GM18870 (cell line): ENCODE data around the gene ALDH1L1.

ENCODE experiments used
- ATAC-seq: cut with Tn5 transposase; IDR thresholded peaks from one replicate; pipeline ENCODE4 v1.9.1; 2021; ENCODE audit warnings: moderate library complexity; ENCODE audit not compliant: unreplicated experiment

ALDH1L1 gene

DNA sequence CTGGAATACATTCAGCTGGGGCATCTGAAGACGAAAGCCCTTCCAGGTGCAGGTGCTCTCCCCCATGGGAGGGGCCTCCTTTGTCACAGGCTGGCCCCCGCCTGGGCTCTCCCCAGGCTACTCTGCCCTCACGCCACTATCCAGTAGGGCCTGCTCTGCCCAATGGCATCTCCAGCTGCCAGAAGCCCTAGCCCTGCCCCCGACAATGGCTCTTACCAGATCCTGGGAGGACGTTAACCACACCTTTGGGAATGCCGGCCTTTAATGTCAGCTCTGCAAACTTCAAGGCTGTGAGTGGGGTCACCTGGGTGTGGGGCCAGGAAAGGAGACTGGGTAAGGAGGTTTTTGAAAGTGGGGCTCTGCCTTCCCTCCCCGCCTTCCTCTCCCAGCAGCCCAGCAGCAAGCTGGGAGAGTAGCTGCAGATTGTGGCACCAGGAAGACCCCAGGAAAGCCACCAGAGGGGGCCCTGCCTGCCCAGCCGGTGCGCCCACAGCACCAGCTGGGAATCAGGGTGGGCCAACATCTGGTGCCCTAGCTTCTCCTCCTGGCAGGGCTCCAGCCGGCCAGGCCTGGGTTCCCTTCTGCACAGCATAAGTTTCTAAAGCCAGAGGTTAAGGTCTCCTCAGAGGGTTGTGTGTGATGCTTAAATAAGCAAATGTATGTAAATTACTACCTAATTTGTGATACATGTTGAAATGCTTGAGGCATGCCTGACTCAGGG lies 56.1 kb downstream of the ALDH1L1 start:
- no peak for ATAC-seq

DNA sequence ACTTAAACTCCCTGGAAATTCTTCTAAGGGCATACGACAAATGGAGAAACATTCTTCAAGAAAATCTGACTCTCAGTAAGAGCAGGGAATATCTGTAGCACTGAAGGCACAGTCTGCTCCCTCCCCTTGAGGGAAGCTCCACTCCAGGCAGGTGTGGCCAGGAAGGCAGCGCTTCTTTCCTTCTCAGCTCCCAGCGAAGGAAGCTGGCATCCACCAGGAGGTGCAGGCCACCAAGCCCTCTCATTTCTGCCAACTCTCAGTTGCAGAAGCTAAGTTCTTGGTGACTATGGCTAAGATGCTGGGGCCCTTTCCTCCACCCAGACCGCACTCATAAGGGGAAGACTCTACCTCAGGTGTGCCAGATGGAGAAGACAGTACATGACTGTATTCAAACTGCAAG lies 58.8 kb downstream of the ALDH1L1 start:
- no peak for ATAC-seq

GRCh38 chr3:126121074-126121473 lies 59.3 kb downstream of the ALDH1L1 start:
- no peak for ATAC-seq

GRCh38 chr3:126119976-126120375 lies 60.4 kb downstream of the ALDH1L1 start:
- no peak for ATAC-seq

DNA sequence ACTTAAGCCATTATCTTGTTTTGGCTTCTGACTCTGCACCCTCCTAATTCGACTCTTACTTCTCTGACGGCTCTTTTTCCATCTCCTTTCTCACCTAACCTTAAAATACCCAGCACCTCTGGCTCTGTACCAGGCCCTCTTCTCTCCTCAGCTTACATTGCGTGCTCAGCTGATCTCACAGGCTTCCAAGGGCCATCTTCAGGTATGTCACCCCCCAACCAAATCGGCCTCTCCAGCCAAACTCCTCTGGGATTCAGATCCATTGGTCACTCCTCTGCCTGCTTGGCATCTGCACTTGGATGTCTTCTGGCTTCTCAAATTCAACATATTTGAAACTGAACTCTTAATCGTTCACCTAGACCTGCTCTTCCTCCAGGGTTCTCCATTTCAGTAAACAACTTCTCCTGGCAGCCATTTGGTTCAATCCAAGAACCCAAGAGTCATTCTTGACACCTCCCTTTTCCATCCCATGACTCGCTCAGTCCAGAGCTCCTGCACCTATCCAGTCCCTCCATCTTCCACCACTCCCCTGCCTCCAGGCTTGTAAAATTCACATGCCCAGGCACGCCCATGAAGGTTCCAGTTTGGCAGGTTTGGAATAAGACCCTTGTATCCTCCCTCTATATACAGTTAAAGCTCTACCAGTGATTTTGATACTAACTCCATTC lies 61.2 kb downstream of the ALDH1L1 start:
- no peak for ATAC-seq

DNA sequence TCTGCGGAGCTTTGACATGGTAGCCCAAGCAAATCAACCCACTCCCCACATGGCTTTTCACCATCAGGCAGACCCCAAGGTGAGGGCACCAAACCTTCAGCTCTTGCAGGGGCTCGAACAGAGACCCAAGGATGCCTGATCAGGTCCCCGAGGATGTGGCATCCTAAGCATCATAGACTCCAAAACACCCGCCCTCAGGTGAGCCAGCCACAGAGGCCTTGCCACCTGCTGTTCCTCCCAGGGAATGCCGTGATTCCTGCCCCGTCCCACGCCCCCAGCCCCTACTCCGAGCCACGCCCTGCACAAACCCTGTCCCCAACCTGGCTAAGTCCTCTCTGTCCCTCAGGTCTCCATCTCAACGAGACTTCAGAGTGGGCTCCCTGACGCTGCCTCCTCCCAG lies 61.8 kb downstream of the ALDH1L1 start:
- ATAC-seq, result no peak

- ATAC-seq, result no peak
These were observed 62.6 kb downstream of the ALDH1L1 start for GRCh38 chr3:126117786-126118185.

DNA sequence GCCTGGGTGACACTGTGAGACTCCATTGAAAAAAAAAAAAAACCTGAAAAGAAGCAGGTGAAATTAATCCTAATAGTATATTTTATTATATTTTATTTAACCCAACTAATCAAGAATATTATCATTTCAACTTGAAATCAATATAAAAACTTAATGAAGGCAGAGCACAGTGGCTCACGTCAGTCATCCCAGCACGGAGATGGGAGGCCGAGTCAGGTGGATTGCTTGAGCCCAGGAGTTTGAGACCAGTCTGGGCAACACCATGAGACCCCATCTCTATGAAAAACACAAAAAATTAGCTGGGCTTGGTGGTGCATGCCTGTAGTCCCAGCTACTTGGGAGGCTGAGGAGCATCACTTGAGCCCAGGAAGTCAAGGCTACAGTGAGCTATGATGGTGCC lies 63.2 kb downstream of the ALDH1L1 start:
- no peak for ATAC-seq

- ATAC-seq, result no peak
These were observed 63.9 kb downstream of the ALDH1L1 start for GRCh38 chr3:126116526-126116925.

GRCh38 chr3:126114443-126115386 lies 65.7 kb downstream of the ALDH1L1 start:
- ATAC-seq, result no peak

DNA sequence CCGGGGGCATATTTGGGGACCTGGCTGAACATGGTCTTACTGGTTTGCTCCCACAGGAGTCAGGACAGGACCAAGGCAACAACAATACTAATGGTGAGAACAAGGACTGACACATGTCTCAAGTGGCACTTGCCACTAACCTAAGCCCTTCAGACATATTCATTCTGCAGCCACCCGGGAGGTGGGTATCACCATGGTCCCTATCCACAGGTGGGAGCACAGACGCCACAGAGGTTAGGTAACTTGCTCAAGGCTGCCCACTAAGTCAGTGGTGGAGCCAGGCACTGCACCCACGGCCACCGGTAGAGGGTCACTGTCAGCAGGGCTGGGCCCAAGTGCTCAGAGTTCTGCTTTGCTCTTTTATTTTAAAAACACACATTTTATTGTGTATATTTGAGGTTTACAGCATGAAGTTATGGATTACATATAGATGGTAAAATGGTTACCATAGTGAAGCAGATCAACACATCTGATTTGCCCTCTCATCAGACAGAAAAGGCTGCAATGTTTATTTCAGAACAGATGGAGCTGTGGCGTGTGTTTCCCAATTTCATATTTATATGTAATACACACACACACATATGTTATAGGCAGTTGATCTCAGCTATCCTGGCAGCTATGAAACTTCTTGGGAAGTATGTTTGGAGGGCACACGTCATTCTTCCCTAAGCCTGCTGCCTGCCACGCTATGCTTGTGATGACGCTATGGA lies 66.5 kb downstream of the ALDH1L1 start:
- ATAC-seq, result no peak

DNA sequence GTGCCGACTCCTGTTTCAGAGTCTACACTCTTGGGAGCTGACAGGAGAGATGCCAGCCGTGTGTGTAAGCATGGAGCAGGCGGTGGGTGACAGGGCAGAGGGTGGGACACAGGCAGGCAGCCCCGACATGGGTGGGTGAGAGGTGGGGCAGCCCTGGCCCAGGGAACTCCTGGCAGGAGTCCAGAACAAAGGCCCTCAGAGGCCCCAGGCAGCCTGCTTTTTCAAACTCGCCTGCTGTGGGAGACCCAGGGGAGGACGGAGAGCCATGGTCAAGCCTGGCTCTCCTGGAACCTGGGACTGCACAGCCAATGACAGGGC lies 67.2 kb downstream of the ALDH1L1 start:
- ATAC-seq, result no peak

DNA sequence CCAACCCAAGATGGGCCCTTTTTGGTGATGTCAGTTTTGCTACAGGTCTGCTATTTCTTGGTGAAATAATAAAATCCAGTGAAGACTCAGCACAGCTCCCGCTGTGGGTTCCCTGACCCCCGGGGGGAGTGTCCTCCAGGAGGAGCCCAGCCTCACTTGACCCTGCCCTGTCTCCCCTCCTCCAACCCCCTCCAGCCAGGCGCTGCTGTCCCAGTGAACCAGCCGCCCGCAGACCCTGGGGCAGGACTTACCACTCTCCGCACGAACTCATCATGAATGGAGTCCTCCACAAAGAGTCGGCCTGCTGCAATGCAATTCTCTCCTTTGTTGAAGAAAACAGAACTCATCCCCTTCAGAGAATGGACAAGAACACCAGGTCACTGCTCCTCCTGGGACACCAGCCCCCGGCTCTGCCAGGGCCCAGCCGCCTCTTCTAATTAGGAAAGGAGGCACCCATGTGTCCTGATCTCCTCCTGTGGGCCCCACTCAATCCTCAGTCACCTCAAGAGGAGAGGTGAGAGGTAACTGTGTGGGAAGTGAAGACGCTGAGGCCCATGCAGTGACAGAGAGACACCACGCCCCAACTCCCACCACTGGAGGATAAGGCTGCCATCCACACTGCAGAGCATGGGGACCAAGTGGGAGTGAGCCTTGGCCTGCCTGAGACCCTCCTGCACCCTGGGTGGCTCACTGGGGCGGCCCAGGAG lies 67.7 kb downstream of the ALDH1L1 start:
- ATAC-seq, result no peak

GRCh38 chr3:126111566-126112475 lies 68.6 kb downstream of the ALDH1L1 start:
- ATAC-seq, result no peak

DNA sequence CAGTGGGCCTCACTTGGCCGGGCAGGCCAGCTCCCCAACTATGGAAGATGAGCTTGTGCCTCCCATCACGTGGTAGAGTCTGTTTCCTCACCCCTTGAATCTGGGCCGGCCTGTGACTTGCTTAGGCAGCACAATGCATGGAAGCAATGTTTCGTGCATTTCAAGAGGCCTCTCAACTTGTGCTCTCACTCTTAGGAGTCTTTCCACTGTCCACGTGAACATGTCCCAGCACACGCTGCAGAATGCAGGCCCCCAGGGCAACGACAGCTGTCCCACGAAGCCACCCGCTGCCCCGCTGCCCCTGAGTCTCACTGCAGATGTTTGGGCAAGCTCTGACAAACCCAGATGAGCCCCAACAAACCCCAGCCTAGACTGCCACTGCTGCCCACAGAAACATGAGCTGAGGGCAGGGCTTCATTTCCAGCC lies 69.2 kb downstream of the ALDH1L1 start:
- no peak for ATAC-seq

- no peak for ATAC-seq
These were observed 69.8 kb downstream of the ALDH1L1 start for GRCh38 chr3:126110431-126111125.

- ATAC-seq, result no peak
These were observed 70.5 kb downstream of the ALDH1L1 start for GRCh38 chr3:126109880-126110235.

- ATAC-seq, result no peak
These were observed 71.1 kb downstream of the ALDH1L1 start for GRCh38 chr3:126109146-126109879.
